Transverse colon (tissue), 4 donors: Measurements from ENCODE around the gene GRIN3B. TPM values are rescaled to one million over a fixed set of nuclear protein-coding genes. Genes with fewer than 3 reads are reported as not detected.

ENCODE experiments used
- DNase-seq: peaks from one replicate; pipeline ENCODE4 v3.0.0-alpha.2; 2019
- H3K27ac ChIP-seq, 4 donors: fragments of 200-600 bp; sonication (generic); 2 replicates each; pipeline ENCODE4 v1.5.1; 2016 to 2018; ENCODE audit warnings: inconsistent platforms in 4 of 4
- H3K27me3 ChIP-seq: fragments of 200-600 bp; sonication (generic); 2 replicates; pipeline ENCODE4 v1.5.1; 2017; ENCODE audit warnings: inconsistent platforms
- H3K36me3 ChIP-seq, 4 donors: fragments of 200-600 bp; sonication (generic); 2 replicates each; pipeline ENCODE4 v1.5.1; 2017 to 2019; ENCODE audit warnings: inconsistent platforms in 4 of 4
- H3K4me1 ChIP-seq, 4 donors: fragments of 200-600 bp; sonication (generic); 2 replicates each; pipeline ENCODE4 v1.5.1; 2017 to 2020; ENCODE audit warnings: inconsistent platforms in 4 of 4
- H3K4me3 ChIP-seq, 4 donors: fragments of 200-600 bp; sonication (generic); 1 replicate in 1 of 4; 2 replicates in 3 of 4; pipeline versions ENCODE4 v1.5.1 to v1.6.1; 2017 to 2019; ENCODE audit warnings: inconsistent platforms in 4 of 4
- H3K9me3 ChIP-seq, 2 donors: fragments of 200-600 bp; sonication (generic); 2 replicates each; pipeline ENCODE4 v1.5.1; 2017 to 2019; ENCODE audit warnings: inconsistent platforms in 2 of 2
- EP300 ChIP-seq: sonication (generic); formaldehyde crosslinking; IDR thresholded peaks from one replicate; pipeline ENCODE4 v1.6.1; 2017; ENCODE audit warnings: antibody characterized with exemption, low read depth
- POLR2A ChIP-seq: fragments of 450-650 bp; IDR thresholded peaks from one replicate; pipeline ENCODE4 v1.6.1; 2016; ENCODE audit warnings: antibody characterized with exemption, mild to moderate bottlenecking, moderate library complexity
- POLR2AphosphoS5 ChIP-seq, 3 donors: sonication (generic); formaldehyde crosslinking; IDR thresholded peaks; one replicate each; pipeline ENCODE4 v1.6.1; 2016; ENCODE audit warnings: antibody characterized with exemption in 3 of 3
- WGBS, 2 donors: methylation state at CpG; one replicate each; pipeline ENCODE4 v1.1.5; 2018; ENCODE audit warnings: low coverage in 1 of 2; 5-methylcytosine and 5-hydroxymethylcytosine counted together
- in situ Hi-C, 4 donors: fragments of 200-750 bp; cut with MboI; loops; one replicate each; pipeline versions ENCODE4 v1.15.0 to v1.15.1; 2017; ENCODE audit warnings: low sequenced_read_pairs in 3 of 4, low pct_ligation_motif_present in 1 of 4, low pct_unique_long_range_greater_than_20kb in 1 of 4
- intact Hi-C: fragments of 100-400 bp; cut with DNase I; formaldehyde crosslinking; loops from one replicate; pipeline ENCODE4 v1.15.1; 2023; ENCODE audit warnings: low total_unique reads
- total RNA-seq, 4 donors: library from RNA; depleted of rRNA; stranded (reverse); fragments of >200 nt; gene quantifications; one replicate each; pipeline ENCODE4 v1.1.0, GENCODE V29; 2016
- TF ChIP-seq, protein P1 (sequence below), 5 experiments: fragments of 200-600 bp in 3 of 5; fragments of 450-650 bp in 2 of 5; sonication (generic) in 3 of 5; IDR thresholded peaks; 1 replicate in 2 of 5; 2 replicates in 3 of 5; pipeline ENCODE4 v1.5.1; 2016 to 2017; ENCODE audit warnings: antibody characterized with exemption in 5 of 5, inconsistent platforms in 3 of 5, mild to moderate bottlenecking in 2 of 5, moderate library complexity in 1 of 5

Gene GRIN3B
- total RNA-seq, 4 donors from 2014 or later: 1.6 TPM; not detected in 3

DNA sequence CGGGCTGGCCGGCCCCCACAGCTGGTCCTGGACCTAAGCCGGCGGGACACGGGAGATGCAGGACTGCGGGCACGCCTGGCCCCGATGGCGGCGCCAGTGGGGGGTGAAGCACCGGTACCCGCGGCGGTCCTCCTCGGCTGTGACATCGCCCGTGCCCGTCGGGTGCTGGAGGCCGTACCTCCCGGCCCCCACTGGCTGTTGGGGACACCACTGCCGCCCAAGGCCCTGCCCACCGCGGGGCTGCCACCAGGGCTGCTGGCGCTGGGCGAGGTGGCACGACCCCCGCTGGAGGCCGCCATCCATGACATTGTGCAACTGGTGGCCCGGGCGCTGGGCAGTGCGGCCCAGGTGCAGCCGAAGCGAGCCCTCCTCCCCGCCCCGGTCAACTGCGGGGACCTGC is 3.1 kb downstream of the GRIN3B start:
- H3K4me1 ChIP-seq: peaks cover 0 to 15% (median 7%) of the 10 kb centered on the region in 4 donors
- no peak for TF ChIP-seq POLR2A
- TF ChIP-seq, protein P1, sequence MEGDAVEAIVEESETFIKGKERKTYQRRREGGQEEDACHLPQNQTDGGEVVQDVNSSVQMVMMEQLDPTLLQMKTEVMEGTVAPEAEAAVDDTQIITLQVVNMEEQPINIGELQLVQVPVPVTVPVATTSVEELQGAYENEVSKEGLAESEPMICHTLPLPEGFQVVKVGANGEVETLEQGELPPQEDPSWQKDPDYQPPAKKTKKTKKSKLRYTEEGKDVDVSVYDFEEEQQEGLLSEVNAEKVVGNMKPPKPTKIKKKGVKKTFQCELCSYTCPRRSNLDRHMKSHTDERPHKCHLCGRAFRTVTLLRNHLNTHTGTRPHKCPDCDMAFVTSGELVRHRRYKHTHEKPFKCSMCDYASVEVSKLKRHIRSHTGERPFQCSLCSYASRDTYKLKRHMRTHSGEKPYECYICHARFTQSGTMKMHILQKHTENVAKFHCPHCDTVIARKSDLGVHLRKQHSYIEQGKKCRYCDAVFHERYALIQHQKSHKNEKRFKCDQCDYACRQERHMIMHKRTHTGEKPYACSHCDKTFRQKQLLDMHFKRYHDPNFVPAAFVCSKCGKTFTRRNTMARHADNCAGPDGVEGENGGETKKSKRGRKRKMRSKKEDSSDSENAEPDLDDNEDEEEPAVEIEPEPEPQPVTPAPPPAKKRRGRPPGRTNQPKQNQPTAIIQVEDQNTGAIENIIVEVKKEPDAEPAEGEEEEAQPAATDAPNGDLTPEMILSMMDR (IDR thresholded peaks at IDR 0.05): no peak
- TF ChIP-seq POLR2AphosphoS5 (IDR thresholded peaks at IDR 0.05): no peak
- TF ChIP-seq EP300: no peak
- intact Hi-C loops (no loop called here), in situ Hi-C loops (no loop called here)
- no peaks in the 10 kb centered on the region for H3K9me3 ChIP-seq
- 83 to 86% methylated on average over 7 to 11 of the region's 37 CpGs for WGBS, 2 donors
- no peak for DNase-seq
- H3K36me3 ChIP-seq: no peaks in the 10 kb centered on the region
- H3K27ac ChIP-seq: no peak overlapping the region
- H3K27me3 ChIP-seq: peaks cover 51% of the 10 kb centered on the region
- H3K4me3 ChIP-seq: no peak overlapping the region

DNA sequence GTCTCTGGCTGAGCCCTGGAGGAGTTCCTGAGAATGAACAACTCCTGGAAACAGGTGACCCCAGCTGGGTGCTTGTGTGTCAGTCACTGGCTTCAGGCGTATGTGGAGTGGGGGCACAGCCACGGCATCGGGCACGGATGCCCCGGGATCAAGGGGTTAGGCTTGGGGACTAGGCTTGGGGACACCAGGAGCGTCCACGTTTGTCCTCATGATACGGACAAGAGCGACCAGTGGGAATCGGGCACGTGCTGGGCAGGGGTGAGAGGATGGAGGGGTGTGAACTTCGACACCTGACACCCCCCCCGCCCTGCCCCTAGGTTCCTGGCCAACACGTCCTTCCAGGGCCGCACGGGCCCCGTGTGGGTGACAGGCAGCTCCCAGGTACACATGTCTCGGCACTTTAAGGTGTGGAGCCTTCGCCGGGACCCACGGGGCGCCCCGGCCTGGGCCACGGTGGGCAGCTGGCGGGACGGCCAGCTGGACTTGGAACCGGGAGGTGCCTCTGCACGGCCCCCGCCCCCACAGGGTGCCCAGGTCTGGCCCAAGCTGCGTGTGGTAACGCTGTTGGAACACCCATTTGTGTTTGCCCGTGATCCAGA is 4.1 kb downstream of the GRIN3B start:
- Histone ChIP-seq H3K4me1 (peaks cover 0 to 15% (median 7%) of the 10 kb centered on the region in 4 donors), H3K9me3 (no peaks in the 10 kb centered on the region), H3K27ac (no peak overlapping the region), H3K27me3 (peaks cover 41% of the 10 kb centered on the region), H3K4me3 (no peak overlapping the region), H3K36me3 (no peaks in the 10 kb centered on the region)
- intact Hi-C loops (no loop called here), in situ Hi-C loops (no loop called here)
- DNase-seq: no peak
- TF ChIP-seq, protein P1 (IDR thresholded peaks at IDR 0.05): no peak
- TF ChIP-seq POLR2A (no peak), POLR2AphosphoS5 (IDR thresholded peaks at IDR 0.05) (no peak), EP300 (no peak)
- 70% methylated on average over 29 of the region's 32 CpGs; no CpG with 5 or more reads in 1 of the 2 donors for WGBS, 2 donors

DNA sequence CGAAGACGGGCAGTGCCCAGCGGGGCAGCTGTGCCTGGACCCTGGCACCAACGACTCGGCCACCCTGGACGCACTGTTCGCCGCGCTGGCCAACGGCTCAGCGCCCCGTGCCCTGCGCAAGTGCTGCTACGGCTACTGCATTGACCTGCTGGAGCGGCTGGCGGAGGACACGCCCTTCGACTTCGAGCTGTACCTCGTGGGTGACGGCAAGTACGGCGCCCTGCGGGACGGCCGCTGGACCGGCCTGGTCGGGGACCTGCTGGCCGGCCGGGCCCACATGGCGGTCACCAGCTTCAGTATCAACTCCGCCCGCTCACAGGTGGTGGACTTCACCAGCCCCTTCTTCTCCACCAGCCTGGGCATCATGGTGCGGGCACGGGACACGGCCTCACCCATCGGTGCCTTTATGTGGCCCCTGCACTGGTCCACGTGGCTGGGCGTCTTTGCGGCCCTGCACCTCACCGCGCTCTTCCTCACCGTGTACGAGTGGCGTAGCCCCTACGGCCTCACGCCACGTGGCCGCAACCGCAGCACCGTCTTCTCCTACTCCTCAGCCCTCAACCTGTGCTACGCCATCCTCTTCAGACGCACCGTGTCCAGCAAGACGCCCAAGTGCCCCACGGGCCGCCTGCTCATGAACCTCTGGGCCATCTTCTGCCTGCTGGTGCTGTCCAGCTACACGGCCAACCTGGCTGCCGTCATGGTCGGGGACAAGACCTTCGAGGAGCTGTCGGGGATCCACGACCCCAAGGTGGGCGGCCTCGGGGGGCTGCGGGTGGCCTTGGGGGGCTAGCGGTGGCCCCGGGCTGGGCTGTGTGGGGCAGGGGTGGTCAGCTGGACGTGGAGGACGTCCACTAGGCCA is 4.8 kb downstream of the GRIN3B start:
- intact Hi-C loops (no loop called here), in situ Hi-C loops (no loop called here)
- H3K27me3 ChIP-seq: peaks cover 34% of the 10 kb centered on the region
- no peaks in the 10 kb centered on the region for H3K36me3 ChIP-seq
- H3K9me3 ChIP-seq: no peaks in the 10 kb centered on the region
- DNase-seq: no peak
- H3K27ac ChIP-seq: no peak overlapping the region
- TF ChIP-seq, protein P1 (IDR thresholded peaks at IDR 0.05): no peak
- no peak for TF ChIP-seq POLR2A
- no peak for TF ChIP-seq EP300
- TF ChIP-seq POLR2AphosphoS5 (IDR thresholded peaks at IDR 0.05): no peak
- no peak overlapping the region for H3K4me3 ChIP-seq
- H3K4me1 ChIP-seq: peaks cover 0 to 15% (median 7%) of the 10 kb centered on the region in 4 donors
- WGBS, 2 donors: 87% methylated on average over 70 of the region's 70 CpGs; no CpG with 5 or more reads in 1 of the 2 donors

DNA sequence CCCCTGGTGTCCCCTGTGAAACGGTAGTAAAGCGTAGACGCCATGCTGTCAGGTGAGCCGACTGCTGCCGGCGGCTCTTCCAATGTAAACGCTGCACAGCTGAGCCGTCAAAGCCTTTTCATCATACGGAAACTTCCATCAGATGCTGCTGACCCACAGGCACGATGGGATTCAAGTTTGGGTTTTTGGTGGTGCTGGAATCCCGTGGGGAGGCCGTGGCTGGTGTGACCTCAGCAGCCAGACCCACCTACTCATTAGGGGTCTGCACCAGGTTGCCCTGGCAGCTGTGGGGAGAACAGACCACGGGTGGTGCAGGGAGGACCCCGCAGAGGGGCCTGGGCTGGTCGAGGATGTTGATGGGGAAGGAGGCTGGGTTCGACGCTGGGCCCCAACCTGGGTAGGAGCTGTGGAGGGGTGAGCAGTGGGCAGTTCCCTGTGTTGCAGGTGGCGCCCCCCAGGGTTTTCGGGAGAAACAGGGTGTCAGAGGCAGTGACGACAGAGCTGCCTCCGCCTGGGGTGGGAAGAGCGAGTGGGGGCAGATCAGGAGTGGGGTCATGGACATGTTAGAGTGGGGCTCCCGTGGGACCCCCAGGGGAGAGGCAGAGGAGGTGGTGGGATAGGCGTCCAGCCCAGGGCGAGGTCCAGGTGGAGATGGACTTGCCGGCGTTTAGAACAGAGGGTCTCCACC is 6.6 kb downstream of the GRIN3B start:
- intact Hi-C loops: no loop called here
- Histone ChIP-seq H3K27me3 (peaks cover 16% of the 10 kb centered on the region), H3K27ac (no peak overlapping the region), H3K4me3 (no peak overlapping the region), H3K4me1 (peaks cover 0 to 1% (median 0%) of the 10 kb centered on the region in 4 donors), H3K9me3 (no peaks in the 10 kb centered on the region), H3K36me3 (peaks cover 0 to 18% (median 8%) of the 10 kb centered on the region in 4 donors)
- TF ChIP-seq, protein P1 (IDR thresholded peaks at IDR 0.05): no peak
- no peak for TF ChIP-seq EP300
- TF ChIP-seq POLR2AphosphoS5 (IDR thresholded peaks at IDR 0.05): no peak
- TF ChIP-seq POLR2A: no peak
- in situ Hi-C loops: no loop called here
- DNase-seq: no peak
- 51% methylated on average over 27 of the region's 27 CpGs; no CpG with 5 or more reads in 1 of the 2 donors for WGBS, 2 donors
